Measurements from ENCODE around the gene GZMM.

GZMM gene

GRCh38 chr19:590396-590745 is 46.5 kb downstream of the GZMM start:
- DNase-seq (ENCODE audit: low read depth): no peak
- H3K4me3 ChIP-seq (ENCODE audit: low read depth, low read length): no peak overlapping the region
- TF ChIP-seq CTCF (IDR thresholded peaks at IDR 0.05; ENCODE audit: insufficient read depth, low read depth, low read length, missing control alignments): no peak

GRCh38 chr19:590750-591098 is 46.9 kb downstream of the GZMM start:
- H3K4me3 ChIP-seq (ENCODE audit: low read depth, low read length): no peak overlapping the region
- no peak for DNase-seq (ENCODE audit: low read depth)
- no peak for TF ChIP-seq CTCF (IDR thresholded peaks at IDR 0.05; ENCODE audit: insufficient read depth, low read depth, low read length, missing control alignments)

- no peak for TF ChIP-seq CTCF (IDR thresholded peaks at IDR 0.05; ENCODE audit: insufficient read depth, low read depth, low read length, missing control alignments)
- DNase-seq (ENCODE audit: low read depth): no peak
- H3K4me3 ChIP-seq (ENCODE audit: low read depth, low read length): no peak overlapping the region
These were observed 47.5 kb downstream of the GZMM start for GRCh38 chr19:591099-591958.

- DNase-seq (ENCODE audit: low read depth): no peak
- no peak overlapping the region for H3K4me3 ChIP-seq (ENCODE audit: low read depth, low read length)
- TF ChIP-seq CTCF (IDR thresholded peaks at IDR 0.05; ENCODE audit: insufficient read depth, low read depth, low read length, missing control alignments): no peak
These were observed 48.2 kb downstream of the GZMM start for GRCh38 chr19:592101-592500.

GRCh38 chr19:593055-593454 is 49.2 kb downstream of the GZMM start:
- DNase-seq (ENCODE audit: low read depth): no peak
- TF ChIP-seq CTCF (IDR thresholded peaks at IDR 0.05; ENCODE audit: insufficient read depth, low read depth, low read length, missing control alignments): no peak
- H3K4me3 ChIP-seq (ENCODE audit: low read depth, low read length): no peak overlapping the region

- no peak overlapping the region for H3K4me3 ChIP-seq (ENCODE audit: low read depth, low read length)
- no peak for DNase-seq (ENCODE audit: low read depth)
- no peak for TF ChIP-seq CTCF (IDR thresholded peaks at IDR 0.05; ENCODE audit: insufficient read depth, low read depth, low read length, missing control alignments)
These were observed 49.7 kb downstream of the GZMM start for GRCh38 chr19:593505-593904.

Data from GM12865 (cell line).